GM19351 (cell line): ENCODE data around the gene TMEM107.

Experiments
- ATAC-seq: cut with Tn5 transposase; IDR thresholded peaks from one replicate; pipeline ENCODE4 v1.9.1; 2021; ENCODE audit warnings: mild to moderate bottlenecking, moderate library complexity; ENCODE audit not compliant: unreplicated experiment

TMEM107 gene

DNA sequence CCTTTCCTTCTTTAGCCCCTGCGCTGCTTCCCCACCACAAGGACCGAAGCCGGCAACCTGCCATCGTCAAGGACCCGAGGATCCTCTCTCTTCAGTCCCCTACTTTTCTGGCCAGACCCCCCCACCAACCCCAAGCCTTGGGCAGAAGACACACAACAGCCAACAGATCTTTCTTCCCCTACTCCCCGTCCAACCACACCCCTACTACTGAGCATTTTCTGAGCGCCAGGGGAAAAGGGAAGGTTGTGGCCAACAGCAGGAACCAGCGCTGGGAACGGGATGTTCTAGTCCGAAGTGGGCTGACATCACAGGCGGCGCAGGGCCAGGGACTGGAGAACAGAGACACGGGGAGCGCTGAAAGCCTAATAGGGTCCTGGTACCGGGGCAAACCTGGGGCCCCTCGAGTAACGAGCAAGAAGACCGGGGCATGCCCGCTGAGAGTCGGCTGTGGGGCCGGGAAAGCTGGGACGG lies 24.5 kb downstream of the TMEM107 start:
- ATAC-seq: no peak

DNA sequence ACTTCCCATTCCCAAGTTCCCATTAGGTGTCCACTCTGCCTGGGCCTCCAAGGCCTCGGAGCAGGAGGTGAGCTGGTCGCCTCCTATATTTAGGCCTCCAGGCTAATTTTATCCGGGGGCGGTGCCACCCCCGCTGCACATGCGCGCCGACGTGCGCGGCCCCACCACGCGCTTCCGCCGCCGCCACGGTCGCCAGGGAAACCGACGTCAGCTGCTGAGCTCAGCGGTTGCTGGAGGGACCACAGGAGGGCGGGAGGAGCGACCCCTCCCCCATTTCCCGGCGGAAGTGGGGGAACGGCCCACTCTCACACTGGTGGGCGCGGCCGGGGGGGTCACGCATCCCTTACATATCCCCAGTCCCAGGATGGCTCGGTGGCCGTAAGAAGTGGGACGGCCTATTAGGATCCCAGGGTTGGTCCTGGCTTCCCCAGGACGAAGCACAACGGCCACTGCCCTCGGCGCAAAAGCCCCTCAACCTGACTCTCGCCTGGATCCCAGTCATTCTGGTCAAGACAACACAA lies 25.0 kb downstream of the TMEM107 start:
- peak; percentile 45 for ATAC-seq

DNA sequence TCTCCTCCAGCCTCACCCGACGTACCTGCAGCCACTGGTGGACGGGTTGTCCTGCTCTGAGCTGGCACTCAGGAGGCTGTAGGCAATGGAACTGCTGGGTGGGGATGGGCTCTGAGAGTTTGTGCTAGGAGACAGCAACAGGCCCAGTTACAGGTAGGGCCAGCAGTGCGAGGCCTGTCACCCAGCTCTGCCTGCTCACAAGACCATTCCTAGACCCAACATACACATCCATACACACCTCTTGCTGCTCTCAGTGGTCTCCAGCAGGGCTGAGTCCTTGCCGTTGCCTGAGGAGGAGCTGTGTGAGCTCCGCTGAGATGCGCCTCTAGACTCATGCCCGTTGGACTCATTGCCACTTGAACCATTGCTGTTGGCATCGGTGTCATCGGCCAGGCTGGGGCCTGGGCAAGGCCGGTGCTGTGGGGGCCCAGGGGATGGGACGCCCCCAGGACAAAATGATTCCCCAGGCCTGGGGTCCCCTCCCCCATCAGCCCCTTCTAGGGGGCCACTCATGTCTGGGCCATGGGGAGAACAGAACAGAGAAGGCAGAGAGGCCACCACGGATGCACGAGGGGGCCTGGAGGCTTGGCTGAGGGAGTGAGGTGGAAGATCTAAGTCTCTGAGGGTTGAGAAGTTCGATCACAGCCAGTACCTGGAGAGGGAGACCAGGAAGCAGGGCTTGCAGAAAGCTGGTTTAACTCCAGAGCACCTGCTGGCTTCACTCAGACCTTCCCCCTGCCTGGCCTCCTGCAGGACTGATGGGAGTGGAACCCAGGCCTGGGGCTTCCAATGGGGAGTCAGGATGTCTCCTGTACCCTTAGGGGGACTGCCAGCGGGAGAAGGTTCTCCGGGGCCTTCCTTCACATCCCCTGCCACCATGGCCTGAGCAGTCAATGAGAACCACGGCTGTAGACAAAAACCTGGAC lies 25.7 kb downstream of the TMEM107 start:
- peak; percentile 8 for ATAC-seq

DNA sequence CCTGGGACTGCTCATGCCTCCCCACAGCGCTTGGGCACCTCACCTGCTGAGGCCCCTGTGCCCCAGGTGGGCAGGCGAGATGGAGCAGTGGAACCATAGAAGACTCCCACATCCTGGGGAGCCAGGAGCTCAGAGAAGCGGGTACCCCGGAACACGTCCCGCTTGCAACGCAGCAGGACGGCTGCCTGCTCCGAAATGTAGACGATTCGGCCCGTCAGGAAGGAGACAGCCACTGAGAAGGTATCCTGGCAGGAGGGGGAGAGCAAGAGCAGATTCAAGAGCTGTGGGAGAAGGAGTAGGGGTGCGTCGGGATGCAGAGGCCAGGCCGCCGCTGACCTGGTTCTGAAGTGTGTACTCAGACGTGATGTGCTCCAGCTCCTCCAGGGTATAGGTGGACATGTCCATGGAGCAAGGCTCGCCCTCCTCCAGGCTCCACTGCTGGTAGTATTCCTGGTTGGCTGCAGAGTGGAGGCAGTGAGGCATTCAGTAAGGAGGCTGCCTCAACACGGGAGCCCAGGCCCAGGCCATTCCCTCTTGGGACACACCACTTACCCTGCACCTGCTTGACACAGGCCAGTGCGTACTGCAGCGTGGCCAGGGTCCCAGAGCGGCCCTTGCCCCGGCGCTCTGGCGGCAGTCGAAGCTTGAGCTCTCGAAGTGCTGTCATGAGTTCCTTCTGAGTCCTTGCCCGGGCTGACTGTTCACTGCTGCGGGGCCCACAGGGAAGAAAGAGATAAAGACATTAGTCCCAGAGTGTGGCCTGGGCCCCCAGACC lies 26.6 kb downstream of the TMEM107 start:
- ATAC-seq: no peak

DNA sequence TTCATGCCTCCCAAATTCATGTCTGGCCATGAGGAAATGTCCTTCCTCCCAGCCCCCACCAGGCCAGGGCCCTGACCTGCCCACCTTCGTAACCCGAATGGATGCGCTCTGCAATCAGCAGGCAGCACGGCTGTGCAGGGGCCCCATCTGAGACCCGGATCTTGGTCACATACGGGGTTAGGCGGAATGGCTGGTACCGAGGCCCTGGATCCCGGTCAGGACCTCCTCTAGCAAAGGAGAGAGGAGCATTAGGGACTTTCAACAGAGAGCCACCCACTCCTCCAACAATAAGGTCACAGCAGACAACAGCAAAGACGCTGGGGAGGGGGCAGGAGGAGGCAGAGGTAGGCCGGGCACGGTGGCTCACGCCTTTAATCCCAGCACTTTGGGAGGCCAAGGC lies 27.6 kb downstream of the TMEM107 start:
- ATAC-seq: no peak

DNA sequence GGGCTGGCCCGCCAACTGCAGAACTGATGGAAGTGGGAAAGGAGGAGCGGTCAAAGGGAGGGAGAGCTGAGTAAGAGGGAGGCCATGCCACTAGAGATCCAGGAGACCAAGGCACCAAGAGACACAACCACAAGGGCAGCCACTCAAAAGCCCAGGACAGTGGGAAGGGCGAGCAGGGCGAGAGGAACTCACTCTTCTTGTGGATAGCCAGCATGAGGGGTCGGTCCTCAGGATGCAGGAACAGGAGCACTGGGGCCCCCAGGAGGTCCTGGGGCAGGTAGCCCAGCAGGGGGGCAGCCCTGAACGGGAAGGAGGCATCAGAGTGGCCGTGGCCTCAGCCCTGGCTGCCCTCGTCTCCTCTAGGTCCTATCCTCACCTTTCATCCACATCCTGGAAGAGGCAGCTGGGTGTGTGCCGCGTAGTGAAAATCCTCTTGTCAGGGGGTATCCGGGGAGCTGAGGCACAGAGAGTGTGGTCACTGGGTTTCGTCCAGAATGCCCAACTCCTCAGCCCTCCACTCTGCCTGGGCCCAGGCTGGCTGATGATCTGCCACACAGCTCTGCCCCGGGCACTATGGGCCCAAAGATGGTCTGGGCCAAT lies 28.3 kb downstream of the TMEM107 start:
- no peak for ATAC-seq

DNA sequence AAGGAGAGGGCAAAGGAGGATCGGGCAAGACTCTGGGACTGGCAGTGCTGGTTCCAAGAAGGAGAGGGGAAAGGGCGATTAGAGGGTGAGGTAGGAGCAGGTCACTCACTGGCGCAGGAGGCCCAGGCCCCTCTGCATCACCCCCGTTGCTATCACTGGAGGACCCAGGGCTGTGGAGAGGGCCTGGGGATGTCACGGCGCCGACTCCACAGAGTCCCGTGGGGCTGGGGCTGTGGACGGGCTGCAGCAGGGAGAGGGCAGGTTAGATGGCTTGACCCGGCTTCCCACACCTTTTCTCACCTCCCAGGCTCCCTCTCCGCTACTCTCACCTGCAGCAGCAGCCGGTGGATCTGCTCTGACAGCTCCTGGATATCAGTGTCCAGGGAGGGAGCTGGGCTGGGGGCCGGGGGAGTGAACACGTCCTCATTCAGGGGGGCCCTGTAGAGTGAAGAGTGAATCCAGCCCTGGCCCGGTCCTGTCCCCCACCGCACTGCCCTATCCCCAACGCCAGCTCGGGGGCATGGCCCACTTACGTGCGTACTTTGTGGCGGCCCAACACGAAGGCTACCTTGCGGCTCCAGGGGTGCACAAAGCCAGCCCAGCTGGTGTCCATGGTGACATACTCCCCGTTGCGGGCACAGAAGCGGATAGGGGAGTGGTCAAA lies 28.9 kb downstream of the TMEM107 start:
- ATAC-seq: no peak

DNA sequence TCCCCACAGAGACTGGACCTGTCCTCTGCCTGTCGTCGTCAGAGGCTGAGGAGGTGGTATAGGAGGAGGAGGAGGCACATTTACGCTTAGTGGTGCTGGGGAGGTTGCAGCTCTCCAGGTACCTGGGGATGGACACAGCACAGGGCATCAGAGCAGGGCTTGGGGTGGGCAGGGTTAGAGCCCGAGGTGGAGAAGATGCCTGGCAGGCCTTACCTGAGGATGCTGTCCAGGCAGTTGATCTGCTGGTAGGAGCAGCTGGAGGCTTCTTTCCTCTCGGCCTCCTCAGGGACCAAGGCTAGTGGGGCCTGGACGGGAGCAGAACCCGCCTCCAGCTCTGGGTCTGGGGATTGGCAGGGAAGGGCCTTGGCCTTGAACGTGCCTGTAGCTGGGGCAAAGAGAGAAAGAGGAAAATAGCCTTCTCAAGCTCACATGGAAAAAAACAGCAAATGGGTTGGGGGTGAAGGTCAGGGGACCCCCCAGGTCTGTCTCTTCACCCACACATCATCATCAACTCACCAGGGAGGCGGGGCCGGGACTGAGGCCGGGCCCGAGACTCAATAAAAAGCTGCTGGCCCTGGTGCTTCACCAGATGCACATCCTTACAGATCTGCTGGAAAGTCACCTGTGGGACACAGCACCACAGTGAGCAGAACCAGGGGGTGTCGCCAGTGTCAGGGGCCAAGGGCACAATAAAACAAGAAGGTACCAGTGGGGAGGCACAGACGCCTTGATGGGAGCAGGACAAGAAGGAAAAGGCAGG lies 29.6 kb downstream of the TMEM107 start:
- no peak for ATAC-seq

DNA sequence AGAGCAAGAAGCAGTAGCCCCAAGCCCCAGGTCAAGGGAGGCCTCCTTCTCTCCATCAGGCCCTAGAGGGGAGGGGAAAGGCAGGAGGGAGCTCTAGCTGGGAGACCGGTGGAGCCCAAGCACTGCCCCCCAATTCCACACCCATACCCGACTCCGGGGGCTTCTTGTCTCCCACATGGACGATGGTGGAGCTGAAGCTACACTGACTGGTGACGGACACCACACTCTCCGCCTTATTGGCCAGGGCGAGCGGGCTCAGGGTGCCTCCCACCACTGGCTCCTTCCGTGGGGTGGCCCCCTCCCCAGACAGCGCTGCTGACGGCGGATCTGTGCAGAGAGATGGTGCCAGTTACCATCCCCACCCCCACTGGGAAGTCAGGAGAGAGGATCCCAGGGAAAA lies 30.4 kb downstream of the TMEM107 start:
- no peak for ATAC-seq

DNA sequence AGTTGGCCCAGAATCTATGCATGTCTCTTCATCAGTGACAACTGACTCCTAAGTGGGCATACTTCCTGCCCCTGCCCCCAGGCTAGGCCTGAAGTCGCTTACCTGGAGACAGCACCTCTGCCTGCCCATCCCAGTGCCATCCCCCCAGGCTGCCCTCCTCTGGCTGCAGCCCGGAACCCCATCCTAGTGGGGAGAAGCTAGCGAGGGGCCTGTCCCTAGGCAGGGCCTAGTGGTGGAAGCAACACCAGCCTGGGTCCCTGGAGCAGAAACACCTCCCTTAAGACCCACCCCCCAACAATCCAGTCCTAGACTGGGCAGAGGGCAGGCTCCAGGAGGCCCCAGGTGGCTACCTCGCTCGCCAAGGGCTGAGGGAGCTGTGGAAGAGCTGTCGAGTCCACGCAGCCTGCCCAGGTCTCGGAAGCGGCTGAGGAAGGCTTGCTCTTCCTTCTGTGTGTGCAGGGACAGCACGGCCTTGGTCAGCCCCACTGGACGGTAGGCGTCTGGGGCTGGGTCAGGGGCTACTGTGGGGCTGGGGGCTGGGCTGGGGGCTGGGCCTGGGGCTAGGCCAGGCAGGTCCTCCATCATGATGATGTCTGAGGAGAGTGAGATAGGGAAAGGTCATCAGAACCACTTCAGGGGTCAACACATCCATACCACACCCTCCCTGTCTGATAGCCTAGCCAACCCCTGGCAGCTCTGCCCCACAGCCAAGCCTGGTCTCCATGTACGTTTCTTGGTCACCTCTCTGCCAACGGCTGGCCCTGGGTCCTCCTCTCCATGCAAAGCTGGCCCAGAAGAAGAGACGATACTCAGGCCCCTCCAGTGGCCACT lies 31.6 kb downstream of the TMEM107 start:
- no peak for ATAC-seq

DNA sequence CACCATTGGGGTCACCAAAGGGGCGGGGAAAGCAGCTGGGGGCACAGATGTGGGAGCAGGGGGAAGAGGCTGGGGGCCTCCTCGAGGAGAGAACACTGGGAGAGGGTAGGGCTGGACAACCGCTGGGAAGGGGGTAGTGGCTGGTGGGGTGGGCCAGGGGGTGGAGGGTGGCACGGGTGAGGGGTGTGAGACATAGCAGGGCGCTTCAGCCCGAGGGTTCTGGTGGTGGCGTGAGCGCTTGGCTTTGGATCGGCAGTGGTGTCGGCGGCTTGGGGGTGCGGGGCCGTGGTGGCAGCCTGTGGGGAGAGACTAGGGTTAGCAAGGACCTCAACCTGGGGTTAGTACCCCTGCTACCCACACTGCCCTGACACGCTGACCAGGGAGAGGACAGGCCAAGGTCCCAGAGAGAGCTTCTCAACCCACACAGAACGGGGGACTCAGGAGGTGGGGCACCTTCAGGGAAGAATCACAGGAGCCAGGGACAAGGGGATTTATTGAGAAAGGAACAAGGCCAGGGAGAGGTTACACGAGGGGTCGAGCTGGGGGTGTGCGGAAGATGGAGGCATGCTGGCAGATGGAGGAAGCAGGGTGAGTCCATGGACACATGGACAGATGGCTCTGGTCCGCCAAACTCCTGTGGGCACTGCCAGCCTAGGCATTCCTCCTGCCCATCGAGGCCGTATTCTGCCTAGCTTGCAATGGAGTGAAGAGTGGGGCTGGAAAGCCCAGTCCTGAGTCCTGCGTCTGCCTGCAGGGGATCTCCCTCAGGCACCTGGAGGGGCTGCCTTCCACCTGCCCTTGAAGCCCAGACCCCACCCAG lies 32.4 kb downstream of the TMEM107 start:
- ATAC-seq: no peak

DNA sequence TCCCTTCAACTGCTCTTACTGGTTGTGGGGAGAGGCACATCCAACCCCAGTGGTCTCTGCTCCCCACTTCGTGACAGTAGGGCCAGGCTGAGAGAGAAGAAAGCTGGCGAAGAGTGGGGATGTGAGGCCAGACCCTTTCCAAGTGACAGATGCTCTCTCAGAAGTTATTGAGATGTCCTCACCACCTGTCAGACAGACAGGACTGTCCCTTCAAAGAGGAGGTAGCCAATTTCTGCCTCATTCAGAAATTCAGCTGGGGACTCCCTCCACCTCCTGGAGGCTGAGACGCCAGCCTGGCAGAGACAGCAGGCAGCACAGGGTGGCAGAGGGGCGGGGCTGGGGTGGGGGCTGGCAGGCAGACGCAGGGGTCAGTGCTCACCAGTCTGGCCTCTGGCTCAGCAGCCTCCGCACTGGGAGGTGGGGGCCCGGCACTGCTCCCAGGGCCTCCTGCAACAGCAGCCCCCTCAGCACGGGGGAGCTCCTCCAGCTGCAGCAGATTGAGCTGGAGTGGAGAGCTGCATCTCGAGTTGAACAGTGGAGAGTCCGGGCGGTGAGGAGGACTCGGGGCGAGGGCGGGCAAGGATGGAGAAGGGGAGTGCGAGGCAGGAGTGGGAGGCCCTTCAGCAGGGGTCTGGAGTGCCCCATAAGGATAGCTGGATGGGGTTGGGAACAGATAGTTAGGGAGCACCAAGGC lies 33.1 kb downstream of the TMEM107 start:
- ATAC-seq: no peak

DNA sequence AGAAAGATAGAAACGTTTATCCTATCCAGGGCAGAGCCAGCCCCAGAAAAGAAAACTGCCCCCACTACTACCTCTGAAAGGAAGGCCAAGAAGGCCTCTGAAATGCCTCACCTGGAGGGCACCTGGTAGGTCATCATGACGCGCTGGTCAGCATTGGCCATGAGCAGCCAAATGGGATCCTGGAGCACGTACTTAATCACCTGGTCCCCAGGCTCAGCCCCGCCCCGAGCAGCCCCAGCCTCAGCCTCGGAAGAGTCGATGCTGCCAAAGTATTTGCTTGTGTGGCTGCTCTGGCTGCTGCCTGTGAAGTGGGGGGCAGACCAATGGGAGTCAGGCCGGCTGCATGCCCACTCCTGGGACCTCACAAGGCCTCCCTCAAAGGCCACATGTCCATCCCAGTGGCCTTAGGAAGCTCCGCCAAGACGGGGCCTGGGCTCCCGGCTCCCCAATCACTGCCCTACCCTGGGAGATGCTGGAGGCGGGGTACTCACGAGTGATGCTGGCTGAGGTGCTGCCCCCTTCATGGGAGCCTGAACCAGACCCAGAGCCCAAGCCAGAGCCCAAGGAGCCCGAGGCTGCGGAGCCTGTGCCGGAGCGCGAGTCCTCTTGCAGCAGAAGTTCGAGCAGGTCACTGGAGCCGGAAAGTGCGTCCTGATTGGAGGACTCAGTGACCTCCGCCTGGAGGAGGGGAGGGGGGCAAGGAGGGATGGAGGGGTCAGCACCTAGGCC lies 33.9 kb downstream of the TMEM107 start:
- ATAC-seq: no peak

DNA sequence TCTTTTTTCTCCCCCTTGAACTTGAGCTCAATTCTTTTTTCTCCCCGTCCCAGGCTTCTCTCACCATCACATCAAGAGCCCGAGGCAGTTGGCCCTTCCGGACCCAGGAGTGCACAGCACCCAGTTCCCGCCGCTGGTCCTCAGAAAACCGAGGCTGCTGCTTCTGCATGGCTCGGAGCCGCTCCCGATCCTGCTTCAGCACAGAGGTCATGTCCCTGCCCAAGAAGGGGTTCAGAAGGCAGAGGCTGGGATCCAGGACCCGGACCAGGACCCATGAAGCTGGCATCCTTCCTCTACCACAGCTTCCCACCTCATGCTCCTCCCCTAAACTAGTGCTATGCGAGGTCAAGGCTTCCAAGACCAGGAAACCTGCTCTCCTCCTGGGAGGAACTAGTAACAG lies 34.4 kb downstream of the TMEM107 start:
- no peak for ATAC-seq

DNA sequence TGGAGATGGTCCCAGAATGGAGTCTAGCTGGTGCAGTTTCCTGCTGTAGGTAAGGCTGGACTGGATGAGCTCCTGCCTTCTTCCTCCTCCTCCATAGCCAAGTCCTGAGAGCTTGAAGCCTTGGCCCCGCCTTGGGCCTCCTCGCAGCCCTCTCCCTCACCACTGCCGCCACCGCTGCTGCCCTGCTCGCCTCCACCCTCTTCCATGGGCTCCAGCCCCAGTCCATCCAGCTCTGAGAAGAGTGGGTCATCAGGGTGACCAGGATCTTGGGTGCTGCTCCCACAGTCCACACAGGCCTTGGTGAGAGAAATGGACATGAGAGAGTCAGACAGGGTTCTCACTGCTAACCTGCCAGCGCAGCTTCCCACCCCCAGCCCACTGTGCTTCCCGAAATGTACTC lies 35.1 kb downstream of the TMEM107 start:
- no peak for ATAC-seq

DNA sequence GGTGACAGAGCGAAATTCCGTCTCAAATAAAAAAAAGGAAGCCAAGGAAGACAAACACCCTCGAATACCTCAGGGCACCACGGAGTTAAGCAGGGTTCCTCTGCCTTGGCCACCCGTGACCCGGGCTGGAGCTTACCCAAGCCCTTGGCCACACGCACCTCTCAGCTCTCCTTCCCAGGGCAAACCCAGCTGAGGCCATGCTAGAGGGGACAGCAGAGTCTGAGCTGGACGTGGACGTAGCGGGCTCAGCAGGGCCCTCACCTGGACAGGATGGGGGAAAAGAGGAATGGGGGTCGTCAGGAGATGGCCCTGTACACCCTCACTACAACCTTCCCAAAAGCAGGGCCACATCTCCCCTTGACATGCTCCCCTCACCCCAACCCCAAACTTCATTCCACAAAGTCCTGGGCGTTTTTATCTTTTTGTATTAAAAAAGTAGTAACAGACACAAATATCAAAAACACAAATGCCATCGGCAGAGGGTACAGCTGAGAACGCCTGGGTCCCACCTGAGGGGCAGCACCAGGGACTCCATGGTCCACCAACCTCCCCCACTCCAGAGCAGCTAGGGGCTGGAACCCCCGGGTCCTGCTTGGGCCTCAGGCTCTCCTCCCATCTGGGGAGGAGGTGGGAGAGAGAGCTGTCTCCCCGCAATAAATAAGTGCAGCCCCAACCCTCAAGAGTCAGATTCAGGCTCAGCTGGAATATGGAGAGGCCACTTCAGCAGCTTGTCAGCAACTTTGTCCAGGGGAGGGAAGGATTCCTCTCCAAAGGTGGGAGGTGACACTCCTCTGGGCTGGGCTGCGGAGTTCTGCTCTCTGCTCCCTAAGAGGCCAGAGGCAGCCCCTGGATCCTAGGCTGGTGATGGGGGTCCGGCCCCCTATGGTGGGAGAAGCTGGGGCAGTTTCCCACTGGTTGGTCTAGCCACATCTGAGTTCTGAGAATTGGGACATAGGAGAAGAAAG lies 35.8 kb downstream of the TMEM107 start:
- no peak for ATAC-seq
